GM19099 (cell line): ENCODE results near the gene JARID2.

ENCODE experiments used
- POLR2A ChIP-seq: IDR thresholded peaks from 3 replicates; pipeline ENCODE4 v1.6.1; 2011; ENCODE audit warnings: low read depth; ENCODE audit not compliant: insufficient read length; ENCODE audit errors: extremely low read depth

Gene JARID2

DNA sequence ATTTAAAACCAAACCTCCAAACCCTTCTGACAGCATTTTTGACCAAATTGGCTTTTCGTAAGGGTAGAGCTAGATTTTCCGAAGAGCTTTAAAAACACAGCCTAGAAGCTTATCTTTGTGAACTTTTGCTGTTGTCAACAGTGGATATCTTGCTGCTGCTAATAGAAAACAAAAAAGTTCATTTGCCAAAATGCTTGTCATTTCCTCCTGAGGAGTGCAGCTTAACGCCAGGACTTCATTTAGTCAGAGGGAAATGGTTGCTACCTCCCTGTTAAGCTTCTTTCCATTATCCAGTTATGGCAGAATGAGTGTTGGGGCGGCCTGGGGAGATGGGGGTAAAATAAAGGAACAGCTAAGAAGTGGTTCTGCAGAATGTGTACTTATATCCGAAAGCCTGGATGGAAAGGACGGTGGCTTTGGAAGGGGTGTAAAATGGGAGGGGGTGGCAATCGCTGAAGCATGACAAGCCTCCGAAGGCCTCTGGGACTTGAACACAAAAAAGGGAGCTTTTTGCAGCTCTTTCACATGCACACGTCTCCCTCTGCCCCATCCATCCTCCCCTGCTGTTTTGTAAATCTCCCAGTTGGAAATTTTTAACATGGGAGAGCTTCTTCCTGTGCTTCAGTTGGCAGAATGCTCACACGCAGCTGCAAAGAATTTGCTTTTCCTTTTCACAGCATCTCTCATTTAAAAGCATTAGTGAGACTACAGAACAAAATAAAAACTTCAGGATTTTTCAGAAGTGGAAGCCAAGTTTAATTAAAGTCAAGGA, 22.5 kb downstream of the JARID2 start:
- TF ChIP-seq POLR2A, result no peak

DNA sequence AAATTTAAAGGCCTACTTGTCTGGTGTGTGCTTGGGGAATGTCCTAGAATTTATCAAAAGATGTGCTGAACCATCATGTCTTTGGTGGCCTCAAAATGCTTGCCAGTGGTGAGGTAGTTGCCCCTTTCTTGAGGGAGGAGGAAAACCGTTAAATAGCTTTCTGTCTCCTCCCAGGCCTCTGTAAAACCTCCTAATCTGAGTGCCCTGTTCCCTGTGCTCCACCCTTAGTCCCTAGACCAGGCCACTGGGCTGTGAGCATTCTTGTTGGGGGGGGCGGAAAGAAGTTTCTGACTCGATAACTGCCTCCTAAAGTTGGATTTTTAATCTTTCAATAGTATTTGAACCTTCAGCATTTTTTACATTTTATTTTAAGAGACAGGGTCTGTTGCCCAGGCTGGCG, 23.1 kb downstream of the JARID2 start:
- no peak for TF ChIP-seq POLR2A

DNA sequence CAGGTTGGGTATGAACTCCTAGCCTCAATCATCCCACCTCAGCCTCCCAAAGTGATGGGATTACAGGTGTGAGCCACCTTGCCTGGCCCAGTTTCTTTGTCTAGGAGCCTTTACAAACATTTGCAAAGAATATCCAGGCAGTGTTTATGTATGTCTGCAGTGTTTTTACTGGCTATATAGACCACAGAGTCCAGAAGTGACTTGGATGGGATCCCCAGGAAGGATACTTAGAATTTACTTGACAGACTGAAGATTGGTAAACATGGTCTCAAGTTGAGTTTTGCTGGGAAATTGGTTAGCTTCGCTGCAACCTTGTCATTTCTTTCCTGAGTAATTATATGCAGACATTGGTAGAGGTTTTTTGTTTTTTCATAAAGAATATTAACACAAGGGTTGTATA, 23.8 kb downstream of the JARID2 start:
- no peak for TF ChIP-seq POLR2A

DNA sequence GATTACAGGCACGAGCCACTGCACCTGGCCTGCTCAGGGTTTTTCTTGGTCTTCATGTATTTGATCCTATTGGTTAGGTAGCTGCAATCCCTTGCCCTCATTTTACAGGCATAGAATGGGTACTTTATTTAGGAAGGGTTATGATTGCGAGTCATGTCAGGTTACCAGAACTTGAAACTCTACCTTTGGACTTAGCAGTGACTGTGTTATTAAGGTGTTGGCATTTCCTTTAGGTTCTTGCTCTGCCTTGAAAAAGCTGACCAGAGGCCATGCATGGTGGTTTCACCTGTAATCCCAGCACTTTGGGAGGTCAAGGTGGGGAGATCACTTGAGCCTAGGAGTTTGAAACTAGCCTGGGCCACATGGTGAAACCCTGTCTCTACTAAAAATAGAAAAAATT, 24.5 kb downstream of the JARID2 start:
- TF ChIP-seq POLR2A, result no peak

DNA sequence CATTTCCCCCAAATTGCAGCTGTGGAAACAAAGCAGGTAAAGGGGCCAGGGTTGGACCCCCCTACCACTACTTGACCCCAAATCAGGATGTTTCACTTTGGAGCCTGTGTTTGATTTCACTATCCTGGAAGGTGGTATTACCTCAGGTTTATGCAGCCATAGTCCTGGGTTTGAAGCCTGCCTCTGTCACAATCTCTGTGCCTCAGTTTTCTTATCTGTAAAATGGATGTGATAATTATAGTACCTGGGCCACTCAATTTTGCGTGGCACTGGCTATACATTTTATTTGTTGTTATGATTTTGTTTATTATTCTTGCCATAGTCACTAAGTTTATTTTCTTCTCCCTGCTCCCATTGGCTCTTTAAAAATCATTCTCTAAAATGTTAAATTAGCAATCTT, 26.7 kb downstream of the JARID2 start:
- no peak for TF ChIP-seq POLR2A

DNA sequence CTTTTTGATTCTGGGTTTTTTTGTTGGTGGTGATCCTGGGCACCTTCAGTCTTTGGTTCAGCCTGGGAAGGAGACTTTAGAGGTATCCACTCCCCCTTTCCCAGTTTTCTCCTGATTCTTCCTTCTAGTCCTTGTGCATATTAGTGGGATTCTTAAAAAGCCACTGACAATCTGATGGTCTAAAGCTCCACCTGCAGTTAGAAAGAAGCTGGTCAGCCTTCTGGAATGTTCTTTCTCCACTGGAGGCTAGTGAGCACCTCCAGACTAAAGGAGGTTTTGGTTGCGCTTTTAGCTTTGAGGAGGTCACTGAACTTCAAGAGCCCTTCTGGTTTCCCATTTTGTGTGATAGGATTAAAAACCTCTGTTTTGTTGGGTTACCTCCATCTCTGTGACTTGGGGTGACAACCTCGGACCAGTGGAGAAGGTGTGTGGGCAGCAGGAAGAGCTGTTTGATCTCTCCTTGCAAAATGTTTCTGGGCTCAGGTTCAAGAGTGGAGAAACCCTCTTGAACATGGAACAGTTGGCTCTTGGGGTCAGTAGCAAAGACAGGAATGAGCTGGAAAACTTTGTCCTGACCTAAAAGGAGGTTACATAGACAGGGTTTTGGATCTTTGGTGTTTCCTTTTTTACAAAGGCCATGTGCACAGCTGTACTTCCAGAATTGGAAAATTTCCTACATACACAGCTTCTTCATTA, 29.0 kb downstream of the JARID2 start:
- no peak for TF ChIP-seq POLR2A

DNA sequence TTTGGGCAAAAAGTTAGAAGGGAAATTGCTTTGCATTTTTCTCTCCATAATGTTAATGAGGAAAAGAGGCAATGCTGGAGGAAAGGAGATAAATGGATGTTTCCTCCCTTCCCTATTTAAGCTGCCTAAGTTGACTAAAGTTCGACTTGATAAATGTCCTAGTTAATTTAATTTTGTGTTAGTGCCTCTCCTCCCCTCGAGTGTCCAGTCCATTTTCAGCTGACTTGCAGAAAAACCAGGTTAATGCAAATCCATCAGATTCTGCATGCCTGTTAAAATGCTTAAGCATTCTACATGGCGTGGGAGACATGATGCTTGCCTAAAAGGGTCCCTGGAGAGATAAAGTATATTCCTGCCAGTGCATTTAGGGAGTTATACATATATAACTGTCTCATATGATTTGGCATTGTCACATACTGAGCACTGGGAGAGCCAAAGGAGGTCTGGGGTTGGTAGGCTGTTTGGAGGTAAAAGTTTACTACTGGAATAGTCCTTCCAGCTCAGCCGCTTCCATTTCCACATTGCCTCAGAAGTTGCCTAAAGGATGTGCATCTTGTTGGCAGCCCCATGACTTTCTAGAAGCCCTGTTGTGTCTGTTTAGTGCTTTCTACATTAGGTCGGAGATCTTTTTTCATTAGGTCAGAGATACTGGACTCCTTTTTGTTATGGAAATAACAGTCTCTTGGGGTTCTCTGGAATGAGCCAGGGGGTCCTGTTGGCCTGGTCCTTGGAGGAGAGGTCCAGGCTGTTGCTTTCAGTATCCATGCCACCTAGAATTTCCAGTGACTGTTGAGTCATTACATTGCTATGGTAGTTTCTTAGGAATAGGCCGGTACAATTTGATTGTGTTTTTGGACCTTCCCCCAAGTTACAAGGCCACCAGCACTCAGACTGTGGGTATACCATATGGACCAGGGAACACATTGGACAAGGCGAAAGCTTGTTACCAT, 30.4 kb downstream of the JARID2 start:
- no peak for TF ChIP-seq POLR2A

DNA sequence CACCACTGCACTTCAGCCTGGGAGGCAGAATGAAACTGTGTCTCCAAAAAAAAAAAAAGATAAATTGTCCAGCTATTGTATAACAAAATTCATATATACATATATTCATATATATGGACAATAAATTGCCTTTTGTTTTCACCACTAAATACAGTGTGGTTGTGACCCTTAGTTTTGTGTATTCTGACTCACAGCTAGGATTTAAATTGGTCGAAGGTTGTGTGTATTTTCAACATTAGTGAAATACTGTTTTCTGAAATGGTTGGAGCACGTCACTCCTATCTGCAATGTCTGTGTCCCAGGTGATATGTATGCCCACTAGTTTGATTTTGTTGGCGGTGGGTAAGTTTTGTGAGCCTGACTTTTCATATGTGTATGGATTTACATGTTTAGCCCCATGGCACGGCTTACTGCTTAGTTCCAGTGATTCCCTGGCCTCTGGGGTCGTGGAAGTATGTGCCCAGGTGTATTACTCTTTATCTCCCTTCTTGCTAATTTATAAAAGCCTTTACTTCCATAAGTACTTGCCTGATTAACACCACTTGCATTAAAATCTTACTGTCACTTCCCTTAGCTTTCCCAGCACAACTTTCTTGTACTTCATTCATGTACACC, 33.3 kb downstream of the JARID2 start:
- TF ChIP-seq POLR2A, result no peak

DNA sequence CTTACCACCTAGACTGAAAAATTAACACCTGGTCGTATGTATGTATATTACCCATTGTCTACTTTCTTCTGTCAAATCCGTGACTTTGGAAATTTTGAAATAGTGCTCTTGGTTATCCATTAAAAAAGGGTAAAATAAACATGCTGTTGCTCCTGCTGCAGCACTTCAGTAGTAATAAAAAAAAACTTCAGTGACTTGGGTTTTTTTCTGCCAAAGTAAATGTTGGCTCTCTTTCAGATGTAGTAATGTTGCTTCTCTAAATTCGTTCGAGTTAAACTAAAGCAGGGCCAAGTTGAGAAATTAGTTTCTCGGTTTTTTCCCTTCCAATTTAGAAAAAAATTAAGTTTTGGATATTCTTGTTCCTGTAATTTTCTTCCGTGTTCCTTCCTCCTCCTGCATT, 34.2 kb downstream of the JARID2 start:
- TF ChIP-seq POLR2A, result no peak

DNA sequence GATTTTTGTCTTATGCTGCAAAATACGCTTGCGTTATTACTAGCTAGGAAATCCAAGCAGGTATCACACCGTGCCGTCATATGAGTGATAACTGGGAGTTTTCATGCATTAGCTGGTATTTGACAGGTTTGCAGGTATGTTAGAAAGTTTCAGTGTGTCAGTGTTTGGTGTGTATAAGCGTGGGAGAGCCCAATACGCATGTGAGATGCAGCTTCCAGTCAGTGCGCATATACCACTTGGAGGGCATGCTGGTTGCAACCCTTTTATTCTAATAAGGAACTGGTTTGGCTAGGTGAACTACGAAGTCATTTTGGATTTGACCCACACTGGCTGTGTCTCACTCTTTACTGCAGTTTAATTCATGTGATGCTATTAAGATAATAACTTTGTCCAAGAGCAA, 35.1 kb downstream of the JARID2 start:
- no peak for TF ChIP-seq POLR2A

DNA sequence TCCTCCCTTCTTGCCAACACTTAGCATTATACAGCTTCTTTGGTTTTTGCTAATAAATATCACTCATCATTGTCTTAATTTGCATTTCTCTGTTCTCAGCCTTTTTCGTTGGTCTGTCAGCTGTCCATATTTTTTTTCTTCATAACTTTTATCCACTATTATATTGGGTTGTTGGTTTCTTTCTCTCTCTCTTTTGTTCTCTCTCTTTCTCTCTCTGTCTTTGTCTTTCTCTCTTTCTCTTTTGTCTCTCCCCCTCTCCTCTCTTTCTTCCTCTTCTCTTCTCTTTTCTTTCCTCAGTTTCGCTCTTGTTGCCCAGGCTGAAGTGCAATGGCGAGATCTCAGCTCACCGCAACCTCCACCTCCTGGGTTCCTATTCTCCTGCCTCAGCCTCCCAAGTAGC, 36.5 kb downstream of the JARID2 start:
- TF ChIP-seq POLR2A, result no peak

DNA sequence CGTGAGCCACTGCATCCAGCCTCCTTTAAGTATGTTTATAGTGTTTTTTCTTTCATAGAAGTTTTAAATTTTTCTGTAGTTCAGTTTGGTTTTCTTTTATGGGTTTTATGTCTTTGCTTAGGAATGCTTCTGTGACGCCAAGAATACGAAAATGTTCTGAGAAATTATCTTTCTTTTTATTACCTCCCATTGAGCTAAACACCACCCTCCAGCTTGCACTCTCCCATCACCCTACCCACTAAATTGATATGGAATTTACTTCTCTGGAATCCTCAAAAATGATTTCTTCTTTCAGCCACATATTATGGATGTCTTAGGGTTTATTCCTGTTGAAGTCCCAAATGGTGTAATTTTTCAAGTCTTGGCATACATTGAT, 38.1 kb downstream of the JARID2 start:
- TF ChIP-seq POLR2A, result no peak

DNA sequence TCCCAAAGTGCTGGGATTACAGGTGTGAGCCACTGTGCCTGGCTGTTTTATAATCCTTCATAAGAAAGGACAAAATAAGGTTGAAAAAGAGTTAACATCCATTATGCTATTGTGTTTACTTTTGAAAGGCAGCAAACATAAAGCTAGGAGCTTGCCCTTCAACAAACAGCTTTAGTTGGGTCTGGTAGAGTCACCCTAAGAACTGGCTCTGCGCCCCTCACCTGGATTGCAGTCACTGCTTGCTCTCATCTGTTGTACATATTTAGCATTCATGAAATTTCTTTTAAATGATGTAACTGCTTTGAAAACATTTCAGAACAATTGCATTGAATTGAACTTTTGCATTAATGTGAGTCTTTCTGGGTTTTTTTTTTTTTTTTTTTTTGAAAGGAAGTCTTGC, 38.9 kb downstream of the JARID2 start:
- no peak for TF ChIP-seq POLR2A

DNA sequence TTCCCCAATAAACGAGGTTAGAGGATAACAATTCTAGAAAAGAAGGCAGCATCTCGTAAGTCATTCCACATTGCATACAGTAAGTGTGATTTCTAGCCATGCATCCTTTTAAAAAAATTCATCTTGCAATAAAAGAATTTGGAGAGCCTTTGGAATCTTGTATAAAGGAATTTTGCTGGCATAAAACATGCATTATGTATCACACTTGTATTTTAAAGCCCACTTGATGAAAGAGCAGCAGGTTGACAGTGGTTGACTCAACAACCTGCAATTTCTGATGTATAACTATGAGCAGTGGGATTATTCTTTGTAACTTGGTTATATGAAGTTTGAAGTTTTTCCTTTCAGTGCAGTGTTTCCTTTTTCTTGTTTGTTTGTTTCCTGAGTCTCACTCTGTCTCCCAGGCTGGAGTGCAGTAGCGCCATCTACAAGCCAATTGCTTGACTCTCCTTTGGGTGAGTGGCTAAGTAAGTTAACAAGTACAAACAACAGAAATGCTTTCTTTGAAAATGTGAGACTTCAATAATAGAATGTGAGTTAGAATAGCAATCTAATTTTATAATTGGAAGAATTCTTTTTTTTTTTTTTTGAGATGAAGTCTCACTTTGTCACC, 39.9 kb downstream of the JARID2 start:
- no peak for TF ChIP-seq POLR2A
